Nephron (organoid): ENCODE data around the gene KCNJ16.

ENCODE experiments used
- H3K27ac Mint-ChIP-seq, 3 experiments: 2 replicates each; pipeline ENCODE4 v1.8.0; 2020; ENCODE audit warnings: mixed read lengths in 3 of 3, mild to moderate bottlenecking in 2 of 3, moderate library complexity in 1 of 3
- H3K27me3 Mint-ChIP-seq: 2 replicates; pipeline ENCODE4 v1.8.0; 2021; ENCODE audit warnings: low read depth, mild to moderate bottlenecking, moderate library complexity, mixed read lengths
- H3K36me3 Mint-ChIP-seq: 2 replicates; pipeline ENCODE4 v1.8.0; 2020; ENCODE audit warnings: low read depth, mixed read lengths
- H3K4me1 Mint-ChIP-seq: 2 replicates; pipeline ENCODE4 v1.8.0; 2020; ENCODE audit warnings: mixed read lengths
- H3K4me3 Mint-ChIP-seq, 3 experiments: 2 replicates each; pipeline ENCODE4 v1.8.0; 2020; ENCODE audit warnings: mild to moderate bottlenecking in 3 of 3, mixed read lengths in 3 of 3, moderate library complexity in 2 of 3
- H3K9me3 Mint-ChIP-seq: 2 replicates; pipeline ENCODE4 v1.8.0; 2020; ENCODE audit warnings: mixed read lengths
- TF ChIP-seq, protein P1 (sequence below), 3 experiments: fragments of 200-600 bp; sonication (generic); IDR thresholded peaks; one replicate each; pipeline ENCODE4 v1.5.0; 2021; ENCODE audit warnings: antibody characterized with exemption in 3 of 3; ENCODE audit not compliant: unreplicated experiment in 3 of 3

The KCNJ16 gene

DNA sequence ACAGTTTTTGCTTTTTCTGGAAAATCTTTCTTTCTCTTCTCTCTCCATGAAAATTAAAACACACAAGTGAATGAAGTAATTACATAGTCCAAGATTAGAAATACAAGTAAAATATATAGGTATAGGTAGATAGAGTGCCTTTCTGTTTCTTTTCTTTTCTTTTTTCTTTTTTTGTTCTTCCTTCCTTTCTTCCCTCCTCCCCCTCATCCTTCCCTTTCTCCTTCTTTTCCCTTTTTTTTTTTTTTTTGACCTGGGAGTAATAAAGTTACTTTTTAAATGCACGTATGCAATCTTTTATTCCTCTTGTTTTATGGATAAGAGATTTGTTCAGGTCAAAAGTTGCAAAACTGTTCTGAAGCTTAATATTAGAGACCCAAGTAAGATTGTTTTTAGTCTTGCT lies 59.8 kb downstream of the KCNJ16 start:
- Mint-ChIP-seq H3K36me3 (peaks cover 9% of the 10 kb centered on the region), H3K9me3 (no peaks in the 10 kb centered on the region), H3K4me1 (peaks cover 41% of the 10 kb centered on the region), H3K27ac (peak overlapping the region in 1 of 3 experiments; percentile 62), H3K4me3 (no peak overlapping the region), H3K27me3 (no peaks in the 10 kb centered on the region)
- TF ChIP-seq, protein P1, sequence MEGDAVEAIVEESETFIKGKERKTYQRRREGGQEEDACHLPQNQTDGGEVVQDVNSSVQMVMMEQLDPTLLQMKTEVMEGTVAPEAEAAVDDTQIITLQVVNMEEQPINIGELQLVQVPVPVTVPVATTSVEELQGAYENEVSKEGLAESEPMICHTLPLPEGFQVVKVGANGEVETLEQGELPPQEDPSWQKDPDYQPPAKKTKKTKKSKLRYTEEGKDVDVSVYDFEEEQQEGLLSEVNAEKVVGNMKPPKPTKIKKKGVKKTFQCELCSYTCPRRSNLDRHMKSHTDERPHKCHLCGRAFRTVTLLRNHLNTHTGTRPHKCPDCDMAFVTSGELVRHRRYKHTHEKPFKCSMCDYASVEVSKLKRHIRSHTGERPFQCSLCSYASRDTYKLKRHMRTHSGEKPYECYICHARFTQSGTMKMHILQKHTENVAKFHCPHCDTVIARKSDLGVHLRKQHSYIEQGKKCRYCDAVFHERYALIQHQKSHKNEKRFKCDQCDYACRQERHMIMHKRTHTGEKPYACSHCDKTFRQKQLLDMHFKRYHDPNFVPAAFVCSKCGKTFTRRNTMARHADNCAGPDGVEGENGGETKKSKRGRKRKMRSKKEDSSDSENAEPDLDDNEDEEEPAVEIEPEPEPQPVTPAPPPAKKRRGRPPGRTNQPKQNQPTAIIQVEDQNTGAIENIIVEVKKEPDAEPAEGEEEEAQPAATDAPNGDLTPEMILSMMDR (IDR thresholded peaks at IDR 0.05; ENCODE audit: unreplicated experiment in 3 of 3), result no peak

DNA sequence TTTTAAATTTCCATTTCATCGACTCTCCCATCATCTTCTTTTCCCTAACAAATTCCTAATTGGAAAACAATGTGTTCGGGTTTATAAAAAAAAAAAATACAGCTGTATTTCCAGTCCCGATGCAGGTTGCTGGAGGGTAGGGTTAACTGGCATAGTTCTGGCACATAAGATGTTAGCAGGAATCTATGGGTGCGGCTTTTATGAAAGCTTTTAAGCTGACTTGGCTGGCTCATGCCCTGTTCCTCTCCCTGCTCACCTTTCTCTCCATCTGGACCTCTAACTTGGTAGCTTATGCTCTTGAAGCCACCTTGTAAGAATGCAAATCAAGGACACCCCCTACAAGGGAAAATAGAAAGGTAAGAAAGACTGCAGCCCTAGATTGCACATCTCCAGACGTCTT lies 61.1 kb downstream of the KCNJ16 start:
- peaks cover 9% of the 10 kb centered on the region for H3K36me3 Mint-ChIP-seq
- TF ChIP-seq, protein P1 (IDR thresholded peaks at IDR 0.05; ENCODE audit: unreplicated experiment in 3 of 3), result no peak
- peak overlapping the region in 1 of 3 experiments; percentile 18 for H3K27ac Mint-ChIP-seq
- no peaks in the 10 kb centered on the region for H3K9me3 Mint-ChIP-seq
- peaks cover 43% of the 10 kb centered on the region for H3K4me1 Mint-ChIP-seq
- H3K27me3 Mint-ChIP-seq, result no peaks in the 10 kb centered on the region
- H3K4me3 Mint-ChIP-seq, result no peak overlapping the region

GRCh38 chr17:70137451-70138230 lies 62.6 kb downstream of the KCNJ16 start:
- Mint-ChIP-seq H3K4me3 (peak overlapping the region; percentile 15 to 68 (median 38)), H3K36me3 (peaks cover 1% of the 10 kb centered on the region), H3K4me1 (peaks cover 42% of the 10 kb centered on the region), H3K27ac (peak overlapping the region; percentile 87 to 91 (median 88)), H3K27me3 (no peaks in the 10 kb centered on the region), H3K9me3 (no peaks in the 10 kb centered on the region)
- TF ChIP-seq, protein P1 (IDR thresholded peaks at IDR 0.05; ENCODE audit: unreplicated experiment in 3 of 3), result no peak

GRCh38 chr17:70138291-70138865 lies 63.4 kb downstream of the KCNJ16 start:
- Mint-ChIP-seq H3K4me3 (peak overlapping the region in 2 of 3 experiments; percentile 27 to 42), H3K4me1 (peaks cover 42% of the 10 kb centered on the region), H3K36me3 (no peaks in the 10 kb centered on the region), H3K27ac (peak overlapping the region; percentile 87 to 91 (median 88)), H3K27me3 (no peaks in the 10 kb centered on the region), H3K9me3 (no peaks in the 10 kb centered on the region)
- TF ChIP-seq, protein P1 (IDR thresholded peaks at IDR 0.05; ENCODE audit: unreplicated experiment in 3 of 3), result no peak

- no peaks in the 10 kb centered on the region for H3K9me3 Mint-ChIP-seq
- H3K36me3 Mint-ChIP-seq, result no peaks in the 10 kb centered on the region
- H3K4me3 Mint-ChIP-seq, result no peak overlapping the region
- H3K27me3 Mint-ChIP-seq, result no peaks in the 10 kb centered on the region
- peaks cover 42% of the 10 kb centered on the region for H3K4me1 Mint-ChIP-seq
- TF ChIP-seq, protein P1 (IDR thresholded peaks at IDR 0.05; ENCODE audit: unreplicated experiment in 3 of 3), result no peak
- peak overlapping the region in 1 of 3 experiments; percentile 87 for H3K27ac Mint-ChIP-seq
Measured at GRCh38 chr17:70139449-70139993, 64.5 kb downstream of the KCNJ16 start.
